ENCODE measurements around the gene CAGE1.

- TF ChIP-seq MYC (IDR thresholded peaks at IDR 0.05; ENCODE audit: borderline replicate concordance, low read length) (no peak), MAX (IDR thresholded peaks at IDR 0.05) (no peak), CTCF (IDR thresholded peaks at IDR 0.05) (no peak), CEBPB (IDR thresholded peaks at IDR 0.05) (no peak), NR3C1 (IDR thresholded peaks at IDR 0.05) (no peak), POLR2A (IDR thresholded peaks at IDR 0.05; ENCODE audit: low read length) (no peak), CHD2 (IDR thresholded peaks at IDR 0.05; ENCODE audit: low read length, partially characterized antibody) (no peak), REST (IDR thresholded peaks at IDR 0.05) (no peak)
Observed at GRCh38 chr6:7424058-7424457, 34.5 kb upstream of the CAGE1 start.

All from A549 (cell line).